ENCODE measurements around the gene RELL1.
"Not testable (repeated sequence)": the region's sequence is repeated elsewhere in the genome, so short reads cannot be mapped to it uniquely, and the experiment has no call there.

The RELL1 gene

DNA sequence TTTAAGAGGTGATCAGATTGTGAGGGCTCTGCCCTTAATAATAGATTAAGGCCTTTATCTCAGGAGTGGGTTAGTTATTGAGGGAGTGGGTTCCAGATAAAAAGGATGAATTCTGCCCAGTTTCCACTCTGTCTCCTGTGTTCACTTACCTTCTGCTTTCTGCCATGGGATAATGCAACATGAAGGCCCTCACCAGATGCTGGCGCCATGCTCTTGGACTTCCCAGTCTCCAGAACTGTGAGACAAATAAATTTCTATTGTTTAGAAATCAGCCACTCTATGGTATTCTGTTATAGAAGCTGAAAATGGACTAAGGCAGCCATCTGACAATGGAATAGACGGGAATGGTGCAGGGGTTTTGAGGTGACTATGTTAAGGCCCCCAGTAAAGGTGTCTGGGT lies 6.9 kb upstream of the RELL1 start:
- DNase-seq (ENCODE audit: low read depth) = no peak

DNA sequence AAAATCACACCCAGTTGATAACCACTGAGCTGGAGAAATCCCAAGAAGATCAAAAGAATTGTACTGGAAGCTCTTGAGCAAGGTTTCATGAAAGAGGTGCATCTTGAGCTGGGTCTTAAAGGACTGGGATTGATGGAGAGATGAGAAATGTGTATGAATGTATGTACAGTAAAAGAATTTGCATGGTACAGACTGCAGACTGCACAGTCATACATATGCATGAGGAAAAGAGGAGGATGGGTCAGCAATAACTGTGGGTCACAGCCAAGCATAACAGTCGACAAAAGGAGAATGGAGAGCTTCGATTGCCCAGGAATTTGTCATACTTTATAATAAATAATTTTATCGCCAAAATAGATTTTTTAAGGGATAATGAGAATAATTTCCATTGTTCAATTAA lies 4.8 kb upstream of the RELL1 start:
- DNase-seq (ENCODE audit: low read depth) = no peak

GRCh38 chr4:37689353-37690095 lies 3.3 kb upstream of the RELL1 start:
- no peak for DNase-seq (ENCODE audit: low read depth)

GRCh38 chr4:37687681-37688080 lies 1.5 kb upstream of the RELL1 start:
- no peak for DNase-seq (ENCODE audit: low read depth)

DNA sequence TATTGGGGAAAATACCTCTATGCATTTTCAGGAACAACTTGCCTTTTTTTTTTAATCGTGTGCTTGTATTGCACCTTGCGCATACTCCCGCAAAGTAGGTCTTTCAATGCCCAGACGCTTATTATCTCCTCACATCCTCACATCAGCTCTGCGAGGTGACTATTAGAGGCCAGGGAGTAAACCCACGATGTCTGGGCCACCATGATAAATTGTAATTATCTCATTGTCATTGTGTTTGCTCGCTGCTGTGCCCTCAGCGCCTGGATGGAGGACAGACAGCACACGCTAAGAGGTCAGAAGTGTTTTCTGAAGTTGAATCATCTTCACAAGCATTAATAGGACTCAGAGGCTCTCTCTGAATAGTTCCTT lies 1.0 kb upstream of the RELL1 start:
- DNase-seq (ENCODE audit: low read depth) = no peak

DNA sequence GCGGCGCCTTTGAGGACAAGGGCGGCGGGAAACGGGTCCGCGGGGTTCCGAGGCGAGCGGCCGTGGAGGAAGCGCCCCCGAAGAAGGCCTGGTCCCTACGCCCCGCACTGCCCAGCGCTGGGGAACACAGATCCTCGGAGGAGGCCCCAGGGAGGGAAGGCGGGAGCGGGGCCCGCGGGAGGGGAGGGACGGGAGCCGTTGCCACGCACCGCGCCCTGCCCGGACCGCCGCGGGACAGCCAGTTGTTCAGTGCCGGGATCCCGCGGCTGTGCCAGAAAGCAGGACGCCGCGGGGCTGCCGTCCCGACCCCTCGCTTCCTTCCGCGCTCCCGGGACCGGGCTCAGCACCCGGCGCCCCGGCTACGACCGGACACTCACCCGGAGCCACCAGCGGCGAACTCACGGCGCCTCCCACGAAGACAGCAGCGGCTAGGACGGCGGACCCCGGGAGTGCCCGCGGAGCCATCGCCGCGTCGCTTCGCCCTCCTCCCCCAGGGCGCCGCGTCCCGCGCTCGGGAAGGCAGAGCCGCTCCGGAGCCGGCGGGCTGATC lies 278 bp downstream of the RELL1 start:
- peak; percentile 14 for DNase-seq (ENCODE audit: low read depth)

GRCh38 chr4:37685161-37685822 lies 884 bp downstream of the RELL1 start:
- no peak for DNase-seq (ENCODE audit: low read depth)

DNA sequence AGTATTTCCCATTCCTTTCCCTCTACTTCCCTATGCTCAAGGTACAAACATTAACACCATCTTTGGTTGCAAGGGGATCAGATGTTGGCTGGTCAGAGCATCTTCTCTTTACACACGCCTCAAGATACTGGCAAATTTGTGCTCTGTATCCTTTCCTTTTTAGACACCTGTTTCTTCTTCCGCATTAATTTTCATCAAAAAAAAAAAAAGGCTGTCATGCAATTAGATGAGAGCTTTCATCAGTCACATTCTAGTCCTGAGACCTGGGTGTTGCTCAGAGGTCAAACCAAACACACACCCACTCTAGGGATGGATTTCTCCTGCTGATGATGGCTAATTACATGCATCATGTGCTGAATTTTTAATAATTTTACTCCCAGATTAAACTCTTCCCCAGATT lies 2.0 kb downstream of the RELL1 start:
- DNase-seq (ENCODE audit: low read depth) = no peak

- no peak for DNase-seq (ENCODE audit: low read depth)
Measured at GRCh38 chr4:37682701-37683401, 3.3 kb downstream of the RELL1 start.

DNA sequence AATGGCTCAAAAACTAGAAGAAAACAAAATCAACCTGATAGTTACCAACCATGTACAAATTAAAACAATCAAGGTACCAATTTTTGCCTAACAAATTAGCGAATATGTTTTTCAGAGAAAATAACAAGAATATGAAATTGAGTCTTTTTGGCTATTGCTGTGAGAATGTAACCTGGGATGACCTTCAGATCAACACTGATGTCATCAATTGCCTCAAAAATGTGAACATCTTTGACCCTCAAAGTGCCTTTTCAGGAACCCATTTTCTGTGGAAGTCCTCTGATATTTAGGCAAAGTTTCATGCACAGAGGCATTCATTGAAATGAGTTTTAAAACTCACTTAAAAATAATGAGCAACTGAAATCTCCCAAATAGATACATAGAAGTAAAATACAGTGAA lies 6.1 kb downstream of the RELL1 start:
- DNase-seq (ENCODE audit: low read depth) = no peak

GRCh38 chr4:37679301-37679700 lies 6.9 kb downstream of the RELL1 start:
- no peak for DNase-seq (ENCODE audit: low read depth)

DNA sequence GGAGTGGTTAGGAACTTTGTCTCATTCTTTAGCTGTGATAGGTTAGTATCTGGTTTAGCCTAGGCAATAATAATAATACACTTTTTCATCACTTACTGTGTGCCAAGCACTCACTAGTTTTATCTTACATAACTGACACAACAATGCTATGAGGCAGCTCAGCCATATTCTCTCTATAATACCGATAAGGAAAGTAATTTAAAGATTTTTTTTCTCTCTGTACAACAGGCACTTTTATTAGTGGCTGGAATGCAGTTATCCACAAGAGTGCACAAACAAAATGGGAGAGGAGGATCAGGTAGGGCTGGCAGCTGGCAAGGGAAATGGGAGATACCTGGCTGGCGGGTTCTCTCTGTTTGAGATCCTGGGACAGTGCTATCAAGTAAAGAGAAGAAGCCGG lies 7.6 kb downstream of the RELL1 start:
- no peak for DNase-seq (ENCODE audit: low read depth)

DNA sequence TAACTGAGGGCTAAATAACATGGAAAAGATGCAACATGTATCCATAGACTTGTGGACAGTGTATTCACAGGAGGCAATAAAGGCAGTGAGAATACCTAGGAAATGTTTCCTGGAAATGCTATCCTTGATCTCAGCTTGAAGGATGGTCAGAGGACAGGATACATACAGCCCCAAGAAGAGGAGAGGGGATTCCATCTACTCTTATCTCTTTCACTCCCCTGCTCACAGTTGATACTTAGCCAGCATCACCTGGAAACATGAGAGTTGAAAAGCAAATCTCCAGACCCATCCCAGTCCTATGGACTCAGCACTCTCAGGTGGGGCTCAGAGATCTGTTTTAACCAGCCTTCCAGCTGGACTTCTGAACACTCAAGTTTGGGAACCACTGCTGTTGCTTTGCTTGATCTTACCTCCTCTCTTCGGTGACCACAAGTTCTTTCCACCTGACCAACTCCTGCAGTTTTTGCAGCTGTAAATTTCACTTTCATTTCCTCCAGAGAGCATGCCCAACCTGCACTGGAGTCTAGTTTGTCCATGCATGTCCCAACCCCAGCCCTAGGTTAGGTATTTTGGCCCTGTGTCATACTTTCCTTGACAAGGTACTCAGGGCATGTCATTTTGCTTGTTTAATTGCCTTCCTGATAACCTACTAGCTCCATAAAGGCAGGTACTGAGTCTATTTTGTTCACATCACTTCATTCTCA lies 10.4 kb downstream of the RELL1 start:
- no peak for DNase-seq (ENCODE audit: low read depth)

GRCh38 chr4:37674439-37674838 lies 11.7 kb downstream of the RELL1 start:
- DNase-seq (ENCODE audit: low read depth) = no peak

- no peak for DNase-seq (ENCODE audit: low read depth)
Measured at GRCh38 chr4:37673538-37674192, 12.5 kb downstream of the RELL1 start.

GRCh38 chr4:37671072-37671471 lies 15.1 kb downstream of the RELL1 start:
- DNase-seq (ENCODE audit: low read depth) = no peak

GRCh38 chr4:37670249-37670648 lies 15.9 kb downstream of the RELL1 start:
- no peak for DNase-seq (ENCODE audit: low read depth)

- not testable (repeated sequence) for DNase-seq (ENCODE audit: low read depth)
Measured at GRCh38 chr4:37669124-37669523, 17.1 kb downstream of the RELL1 start.

- DNase-seq (ENCODE audit: low read depth) = no peak
Measured at GRCh38 chr4:37667197-37668100, 18.7 kb downstream of the RELL1 start.

GRCh38 chr4:37666625-37667071 lies 19.5 kb downstream of the RELL1 start:
- DNase-seq (ENCODE audit: low read depth) = no peak

All from stimulated activated CD8-positive, alpha-beta memory T cell treated with anti-CD3 and anti-CD28 coated beads, Interleukin-7, amount 100 ng/mL, for 24 hours (primary cell).